ENCODE data around the gene PIK3R2.
A peak's percentile ranks its signal among the peaks of the same experiment; 100 is the strongest.

Gene PIK3R2

GRCh38 chr19:18173054-18173571 is 20.1 kb downstream of the PIK3R2 start:
- DNase-seq (ENCODE audit: low read depth in 2 of 2): no peak

DNA sequence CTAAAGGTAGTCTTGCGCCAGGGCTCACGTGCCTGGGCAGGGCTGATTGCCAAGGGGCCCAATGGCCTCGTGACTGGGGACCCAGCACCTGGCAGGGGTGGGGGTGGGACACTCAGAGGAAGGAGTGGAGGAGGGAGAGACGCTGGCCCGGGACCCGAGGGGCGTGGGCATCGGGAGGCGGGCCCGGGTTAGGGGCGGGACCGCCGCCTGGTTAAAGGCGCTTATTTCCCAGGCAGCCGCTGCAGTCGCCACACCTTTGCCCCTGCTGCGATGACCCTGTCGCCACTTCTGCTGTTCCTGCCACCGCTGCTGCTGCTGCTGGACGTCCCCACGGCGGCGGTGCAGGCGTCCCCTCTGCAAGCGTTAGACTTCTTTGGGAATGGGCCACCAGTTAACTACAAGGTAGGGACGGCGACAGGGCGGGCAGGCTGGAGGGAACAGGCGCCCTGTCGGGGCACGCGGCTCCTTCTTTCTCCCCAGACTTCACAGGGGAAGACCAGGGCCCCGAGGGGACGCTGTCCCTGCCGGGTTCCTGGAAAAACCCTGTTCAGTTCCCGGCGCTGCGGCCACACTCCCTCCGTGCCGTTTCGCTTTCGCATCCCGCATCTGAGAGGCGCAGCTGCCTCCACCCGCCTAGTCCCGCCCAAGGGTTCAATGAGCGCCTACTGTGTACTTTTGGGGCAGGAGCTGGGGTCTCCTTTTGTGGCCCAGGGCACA is 20.8 kb downstream of the PIK3R2 start, which contains the start of gene IFI30:
IFI30 (plus strand) TSS at position 242 of the 717 bp plus-strand sequence; CDS start at position 271, 29 bp downstream.
- DNase-seq (ENCODE audit: low read depth in 2 of 2): peak in 1 of 2 donors; percentile 11

DNA sequence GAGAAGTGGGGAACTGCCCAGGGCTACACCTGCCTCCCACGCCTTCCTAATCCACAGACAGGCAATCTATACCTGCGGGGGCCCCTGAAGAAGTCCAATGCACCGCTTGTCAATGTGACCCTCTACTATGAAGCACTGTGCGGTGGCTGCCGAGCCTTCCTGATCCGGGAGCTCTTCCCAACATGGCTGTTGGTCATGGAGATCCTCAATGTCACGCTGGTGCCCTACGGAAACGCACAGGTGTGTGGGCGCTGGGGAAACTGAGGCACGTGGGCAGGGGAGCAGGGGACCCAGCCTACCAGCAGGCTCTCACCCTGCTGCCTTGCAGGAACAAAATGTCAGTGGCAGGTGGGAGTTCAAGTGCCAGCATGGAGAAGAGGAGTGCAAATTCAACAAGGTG is 22.0 kb downstream of the PIK3R2 start:
- no peak for DNase-seq (ENCODE audit: low read depth in 2 of 2)

GRCh38 chr19:18176367-18177310 is 23.7 kb downstream of the PIK3R2 start:
- DNase-seq (ENCODE audit: low read depth in 2 of 2): no peak

- no peak for DNase-seq (ENCODE audit: low read depth in 2 of 2)
These were observed 27.0 kb downstream of the PIK3R2 start for GRCh38 chr19:18179957-18180356.

- no peak for DNase-seq (ENCODE audit: low read depth in 2 of 2)
These were observed 30.6 kb downstream of the PIK3R2 start for GRCh38 chr19:18183529-18183928.

- no peak for DNase-seq (ENCODE audit: low read depth in 2 of 2)
These were observed 32.6 kb downstream of the PIK3R2 start for GRCh38 chr19:18185538-18185937.

DNA sequence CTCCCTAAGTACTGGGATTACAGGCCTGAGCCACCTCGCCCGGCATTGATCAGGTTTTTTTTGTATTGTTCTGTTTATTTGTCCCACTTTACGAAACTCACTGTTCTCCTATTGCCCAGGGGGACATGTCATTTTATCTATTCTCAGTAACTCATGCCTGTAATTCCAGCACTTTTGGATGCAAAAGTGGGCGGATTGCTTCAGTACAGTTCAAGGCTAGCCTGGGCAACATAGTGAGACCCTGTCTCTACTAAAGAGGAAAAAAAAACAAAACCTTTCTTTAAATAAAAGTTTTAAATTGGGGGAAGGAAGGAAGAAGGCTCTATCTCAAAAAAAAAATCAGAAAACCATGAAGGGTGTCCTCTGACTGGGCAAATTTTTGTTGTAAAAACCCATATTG is 37.3 kb downstream of the PIK3R2 start:
- no peak for DNase-seq (ENCODE audit: low read depth in 2 of 2)

- DNase-seq (ENCODE audit: low read depth in 2 of 2): no peak
These were observed 38.7 kb downstream of the PIK3R2 start for GRCh38 chr19:18191640-18192062.

- peak; percentile 92 to 96 for DNase-seq (ENCODE audit: low read depth in 2 of 2)
These were observed 39.9 kb downstream of the PIK3R2 start, which contains the start of gene MPV17L2 for GRCh38 chr19:18192673-18193387. Gene MPV17L2 (plus strand): TSS chr19:18193218. CDS start chr19:18193282, 64 bp downstream.

DNA sequence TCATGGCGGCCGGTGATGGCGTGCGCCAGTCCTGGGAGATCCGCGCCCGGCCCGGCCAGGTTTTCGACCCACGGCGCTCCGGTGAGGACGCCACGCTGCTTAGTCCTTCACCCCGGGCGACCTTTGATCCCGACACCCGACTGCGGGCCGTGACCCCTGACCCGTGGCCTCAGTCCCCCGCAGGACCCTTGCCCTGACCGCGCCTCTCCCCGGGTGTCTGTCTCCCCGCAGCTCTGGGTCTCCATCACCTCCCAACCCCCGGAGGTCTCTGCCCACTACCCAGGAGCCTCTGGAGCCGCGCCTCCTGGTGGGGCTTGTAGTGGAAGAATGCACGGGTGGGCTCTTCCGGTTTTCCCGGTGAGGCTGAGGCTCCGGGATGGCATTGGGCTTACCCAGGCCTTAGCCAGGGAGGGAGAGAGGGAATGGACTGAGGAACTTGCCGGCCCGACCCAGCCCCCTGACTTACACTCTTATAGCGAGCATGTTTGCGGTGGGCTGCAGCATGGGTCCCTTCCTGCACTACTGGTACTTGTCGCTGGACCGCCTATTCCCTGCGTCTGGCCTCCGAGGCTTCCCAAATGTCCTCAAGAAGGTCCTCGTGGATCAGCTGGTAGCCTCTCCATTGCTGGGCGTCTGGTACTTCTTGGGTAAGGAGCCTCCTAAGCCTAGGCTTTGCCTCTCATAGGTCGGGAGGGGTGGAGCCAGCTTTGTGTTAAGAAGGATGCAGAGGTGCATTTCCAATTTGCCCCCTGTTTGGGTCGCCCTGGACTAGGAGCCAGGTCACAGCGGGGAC is 40.6 kb downstream of the PIK3R2 start:
- DNase-seq (ENCODE audit: low read depth in 2 of 2): no peak

DNA sequence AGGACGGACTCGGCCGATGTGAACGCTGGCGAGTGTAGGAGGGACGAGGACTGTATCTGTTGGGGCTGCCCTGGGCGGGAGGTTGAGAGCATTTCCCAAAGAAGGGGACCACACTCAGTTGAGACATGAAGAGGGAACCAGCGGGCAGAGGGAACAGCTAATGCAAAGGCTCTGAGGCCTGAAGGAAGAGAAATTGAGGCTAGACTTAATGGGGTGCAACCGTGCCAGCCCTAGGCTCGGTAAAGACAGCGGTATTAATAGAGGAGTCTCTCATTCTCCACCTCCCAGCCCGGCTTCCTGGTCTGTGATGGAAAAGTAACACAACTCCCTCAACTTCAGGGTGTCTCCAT is 41.2 kb downstream of the PIK3R2 start:
- DNase-seq (ENCODE audit: low read depth in 2 of 2): no peak

DNA sequence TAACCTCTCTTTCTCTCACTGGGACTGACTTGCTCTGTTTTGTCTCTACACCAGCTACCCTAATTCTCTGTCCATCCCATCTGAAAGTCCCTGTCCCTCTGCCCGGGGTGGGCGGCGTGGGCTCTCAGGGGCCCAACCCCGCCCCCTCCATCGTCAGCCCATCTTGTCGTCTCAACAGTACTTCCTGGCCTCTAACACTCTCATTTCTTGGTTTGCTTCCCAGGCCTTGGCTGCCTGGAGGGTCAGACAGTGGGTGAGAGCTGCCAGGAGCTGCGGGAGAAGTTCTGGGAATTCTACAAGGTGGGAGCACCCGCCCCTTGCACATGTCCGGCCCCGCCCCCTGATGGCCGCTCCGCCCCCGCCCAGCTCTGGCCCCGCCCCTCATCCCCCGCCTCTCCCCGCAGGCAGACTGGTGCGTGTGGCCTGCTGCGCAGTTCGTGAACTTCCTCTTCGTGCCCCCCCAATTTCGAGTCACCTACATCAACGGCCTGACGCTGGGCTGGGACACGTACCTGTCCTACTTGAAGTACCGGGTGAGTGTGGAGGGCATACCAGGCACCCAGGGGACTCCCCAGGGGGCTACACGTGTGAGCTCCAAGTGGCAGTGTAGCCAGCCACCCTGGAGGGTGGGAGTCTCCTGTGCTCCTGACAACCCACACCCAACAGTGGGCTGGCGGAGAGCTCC is 41.7 kb downstream of the PIK3R2 start:
- DNase-seq (ENCODE audit: low read depth in 2 of 2): no peak

DNA sequence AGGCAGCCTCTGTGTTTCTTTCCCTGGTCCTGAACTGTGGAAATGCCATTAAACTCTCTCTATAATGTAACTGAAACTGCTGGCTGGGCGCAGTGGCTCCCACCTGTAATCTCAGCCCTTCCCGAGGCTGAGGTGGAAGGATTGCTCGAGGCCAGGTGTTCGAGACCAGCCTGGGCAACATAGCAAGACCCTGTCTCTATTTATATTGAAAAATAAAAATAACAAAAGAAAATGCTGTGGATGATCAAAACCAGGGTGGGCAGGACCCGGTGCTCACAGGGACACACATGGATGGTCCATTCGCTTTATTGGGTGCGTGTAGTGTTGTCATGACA is 43.5 kb downstream of the PIK3R2 start:
- DNase-seq (ENCODE audit: low read depth in 2 of 2): no peak

- DNase-seq (ENCODE audit: low read depth in 2 of 2): no peak
These were observed 44.3 kb downstream of the PIK3R2 start for GRCh38 chr19:18197306-18197705.

- DNase-seq (ENCODE audit: low read depth in 2 of 2): no peak
These were observed 45.0 kb downstream of the PIK3R2 start for GRCh38 chr19:18197941-18198340.

DNA sequence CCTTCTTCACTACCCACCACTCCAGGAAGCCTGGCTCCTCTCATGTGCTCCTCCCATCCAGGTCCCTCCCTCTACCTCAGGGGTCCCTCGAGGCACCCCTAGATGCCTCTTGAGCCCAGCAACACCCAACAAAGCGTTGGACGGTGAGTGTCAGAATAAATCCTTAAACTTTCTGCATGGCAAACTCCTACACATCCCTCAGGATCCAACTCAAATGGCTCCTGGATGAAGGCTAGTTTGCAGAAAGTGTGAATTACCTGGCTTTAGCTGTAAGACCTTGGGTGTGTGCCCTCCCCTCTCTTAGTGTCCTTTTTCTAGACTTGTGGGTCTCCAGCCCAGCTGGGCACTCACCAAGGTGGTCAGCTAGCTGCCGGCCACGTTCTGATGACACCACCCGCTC is 45.4 kb downstream of the PIK3R2 start:
- no peak for DNase-seq (ENCODE audit: low read depth in 2 of 2)

GRCh38 chr19:18202397-18202777 is 49.4 kb downstream of the PIK3R2 start:
- DNase-seq (ENCODE audit: low read depth in 2 of 2): no peak

GRCh38 chr19:18202778-18203407 is 49.9 kb downstream of the PIK3R2 start:
- DNase-seq (ENCODE audit: low read depth in 2 of 2): no peak

- no peak for DNase-seq (ENCODE audit: low read depth in 2 of 2)
These were observed 50.5 kb downstream of the PIK3R2 start for GRCh38 chr19:18203408-18203862.

All from stimulated activated CD4-positive, alpha-beta T cell treated with anti-CD3 and anti-CD28 coated beads, Interleukin-1b, Interleukin-23, amount 100 ng/mL, for 1 hour (primary cell).